ENCODE measurements around the gene TCL1B.

TCL1B gene

DNA sequence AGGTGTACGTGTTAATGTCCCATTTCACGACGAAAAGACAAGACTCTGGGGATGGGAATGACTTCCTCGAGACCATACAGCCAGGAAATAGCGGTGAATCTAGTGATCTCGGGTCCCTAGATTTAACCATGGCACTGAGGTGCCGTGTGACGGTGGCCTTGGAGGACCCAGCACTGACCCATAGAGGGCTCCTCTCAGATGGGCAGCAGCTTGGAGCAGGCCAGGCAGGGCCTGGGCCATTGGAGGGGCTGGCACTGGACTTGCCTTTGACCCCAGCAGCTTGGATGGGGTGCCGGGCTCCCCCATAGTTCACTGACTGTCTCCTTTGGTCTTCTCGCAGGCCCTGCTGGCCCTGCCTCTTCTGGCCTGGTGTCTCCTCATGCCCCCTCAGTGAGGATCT lies 5.4 kb downstream of the TCL1B start:
- H3K27ac ChIP-seq (ENCODE audit: low read length, poor library complexity, severe bottlenecking): no peak overlapping the region
- no peak overlapping the region for H3K18ac ChIP-seq (ENCODE audit: low read depth in 1 of 2, low read length in 2 of 2)
- H2BK120ac ChIP-seq (ENCODE audit: low read depth, low read length): no peak overlapping the region
- DNase-seq: no peak
- H3K4me2 ChIP-seq (ENCODE audit: low read length, poor library complexity, severe bottlenecking): no peak overlapping the region
- no peaks in the 10 kb centered on the region for H3K4me1 ChIP-seq (ENCODE audit: control insufficient read depth, insufficient read depth, low read depth, low read length)
- H2BK12ac ChIP-seq (ENCODE audit: low read length in 2 of 2): no peak overlapping the region
- H3K4me3 ChIP-seq (ENCODE audit: insufficient read depth in 1 of 2, low read depth in 1 of 2, low read length in 2 of 2): no peak overlapping the region
- 76% methylated on average over 10 of the region's 10 CpGs for WGBS
- no peaks in the 10 kb centered on the region for H3K9me3 ChIP-seq (ENCODE audit: control insufficient read depth, low read length)
- H3K23ac ChIP-seq (ENCODE audit: low read length in 2 of 2): no peak overlapping the region
- no peak overlapping the region for H3K4ac ChIP-seq (ENCODE audit: low read depth in 1 of 2, low read length in 2 of 2)
- H3K27me3 ChIP-seq (ENCODE audit: control insufficient read depth in 1 of 2, insufficient read depth in 1 of 2, low read length in 2 of 2): peaks cover 0 to 29% of the 10 kb centered on the region in 2 experiments
- no peak overlapping the region for H4K8ac ChIP-seq (ENCODE audit: low read length)
- H3K79me1 ChIP-seq (replicated peaks; ENCODE audit: low read length, poor library complexity, severe bottlenecking): no peaks in the 10 kb centered on the region
- H3K9ac ChIP-seq (ENCODE audit: low read length): no peak overlapping the region
- no peaks in the 10 kb centered on the region for H3K36me3 ChIP-seq (ENCODE audit: control insufficient read depth in 1 of 2, insufficient read depth in 2 of 2, low read depth in 1 of 2, low read length in 2 of 2)
- no peak overlapping the region for H2BK5ac ChIP-seq (ENCODE audit: low read depth, low read length, poor library complexity, severe bottlenecking)
- H2AFZ ChIP-seq (ENCODE audit: low read depth, low read length): no peak overlapping the region
- no peak overlapping the region for H3K14ac ChIP-seq (ENCODE audit: low read length in 2 of 2)
- H2BK15ac ChIP-seq (ENCODE audit: low read depth, poor library complexity, severe bottlenecking): no peak overlapping the region
- no peak overlapping the region for H2AK5ac ChIP-seq (ENCODE audit: low read length, severe bottlenecking)
- no peak overlapping the region for H4K91ac ChIP-seq (ENCODE audit: low read length)

DNA sequence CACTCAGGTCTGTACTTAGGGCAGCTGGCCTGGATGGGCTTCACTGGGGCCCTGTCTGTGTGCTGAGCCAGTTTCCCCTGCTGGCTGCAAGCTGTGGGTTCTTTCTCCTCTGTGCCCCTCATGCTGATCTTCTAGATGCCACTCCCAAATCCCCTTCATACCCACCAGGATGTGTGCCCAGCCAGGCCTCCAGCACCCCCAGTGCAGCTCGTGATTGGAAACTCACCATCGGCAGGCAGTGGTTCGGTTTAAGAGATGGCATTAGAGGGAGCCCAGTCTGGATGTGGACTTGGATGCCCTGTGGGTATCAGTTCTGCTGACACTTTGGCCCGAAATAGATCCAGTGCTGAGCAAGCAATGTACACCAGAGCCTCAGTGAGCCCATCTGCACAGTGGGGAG lies 5.9 kb downstream of the TCL1B start:
- Histone ChIP-seq H2BK12ac (ENCODE audit: low read length in 2 of 2) (no peak overlapping the region), H2AFZ (ENCODE audit: low read depth, low read length) (no peak overlapping the region), H3K79me1 (replicated peaks; ENCODE audit: low read length, poor library complexity, severe bottlenecking) (no peaks in the 10 kb centered on the region), H2BK5ac (ENCODE audit: low read depth, low read length, poor library complexity, severe bottlenecking) (no peak overlapping the region), H3K9ac (ENCODE audit: low read length) (no peak overlapping the region), H3K4me3 (ENCODE audit: insufficient read depth in 1 of 2, low read depth in 1 of 2, low read length in 2 of 2) (no peak overlapping the region), H4K91ac (ENCODE audit: low read length) (no peak overlapping the region), H3K23ac (ENCODE audit: low read length in 2 of 2) (no peak overlapping the region), H3K27me3 (ENCODE audit: control insufficient read depth in 1 of 2, insufficient read depth in 1 of 2, low read length in 2 of 2) (peaks cover 0 to 29% of the 10 kb centered on the region in 2 experiments), H3K27ac (ENCODE audit: low read length, poor library complexity, severe bottlenecking) (no peak overlapping the region), H2BK120ac (ENCODE audit: low read depth, low read length) (no peak overlapping the region), H3K9me3 (ENCODE audit: control insufficient read depth, low read length) (no peaks in the 10 kb centered on the region), H3K4ac (ENCODE audit: low read depth in 1 of 2, low read length in 2 of 2) (no peak overlapping the region), H3K4me2 (ENCODE audit: low read length, poor library complexity, severe bottlenecking) (no peak overlapping the region), H3K36me3 (ENCODE audit: control insufficient read depth in 1 of 2, insufficient read depth in 2 of 2, low read depth in 1 of 2, low read length in 2 of 2) (no peaks in the 10 kb centered on the region), H2AK5ac (ENCODE audit: low read length, severe bottlenecking) (no peak overlapping the region), H4K8ac (ENCODE audit: low read length) (no peak overlapping the region), H2BK15ac (ENCODE audit: low read depth, poor library complexity, severe bottlenecking) (no peak overlapping the region), H3K18ac (ENCODE audit: low read depth in 1 of 2, low read length in 2 of 2) (no peak overlapping the region), H3K4me1 (ENCODE audit: control insufficient read depth, insufficient read depth, low read depth, low read length) (no peaks in the 10 kb centered on the region), H3K14ac (ENCODE audit: low read length in 2 of 2) (no peak overlapping the region)
- WGBS: 80% methylated on average over 4 of the region's 4 CpGs
- no peak for DNase-seq

DNA sequence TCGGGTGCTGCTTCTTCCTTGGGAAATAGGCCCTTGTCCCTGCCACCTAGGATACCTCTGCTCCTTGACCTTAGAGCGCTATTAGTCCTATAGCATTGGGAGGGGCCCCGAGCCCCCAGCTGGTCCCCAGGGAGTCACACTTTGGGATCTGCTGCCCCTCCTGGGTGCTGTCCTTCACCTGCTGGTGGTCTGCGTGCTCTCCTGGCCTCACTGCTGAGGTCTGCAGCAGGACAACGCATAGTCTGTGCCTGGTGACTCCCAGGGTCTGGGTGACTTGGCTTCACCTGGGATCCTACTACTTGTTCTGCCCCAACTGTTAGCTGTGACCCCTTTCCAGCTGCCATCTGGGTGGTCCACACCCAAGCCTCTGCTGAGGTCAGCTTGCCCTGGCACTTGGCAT lies 8.8 kb downstream of the TCL1B start:
- no peaks in the 10 kb centered on the region for H3K4me1 ChIP-seq (ENCODE audit: control insufficient read depth, insufficient read depth, low read depth, low read length)
- H3K9me3 ChIP-seq (ENCODE audit: control insufficient read depth, low read length): no peaks in the 10 kb centered on the region
- no peak overlapping the region for H3K4me3 ChIP-seq (ENCODE audit: insufficient read depth in 1 of 2, low read depth in 1 of 2, low read length in 2 of 2)
- DNase-seq: no peak
- H3K27ac ChIP-seq (ENCODE audit: low read length, poor library complexity, severe bottlenecking): no peak overlapping the region
- no peak overlapping the region for H2AK5ac ChIP-seq (ENCODE audit: low read length, severe bottlenecking)
- no peaks in the 10 kb centered on the region for H3K79me1 ChIP-seq (replicated peaks; ENCODE audit: low read length, poor library complexity, severe bottlenecking)
- no peak overlapping the region for H3K18ac ChIP-seq (ENCODE audit: low read depth in 1 of 2, low read length in 2 of 2)
- H2BK12ac ChIP-seq (ENCODE audit: low read length in 2 of 2): no peak overlapping the region
- H3K4ac ChIP-seq (ENCODE audit: low read depth in 1 of 2, low read length in 2 of 2): no peak overlapping the region
- no peak overlapping the region for H2AFZ ChIP-seq (ENCODE audit: low read depth, low read length)
- H3K9ac ChIP-seq (ENCODE audit: low read length): no peak overlapping the region
- no peak overlapping the region for H4K8ac ChIP-seq (ENCODE audit: low read length)
- no peak overlapping the region for H3K14ac ChIP-seq (ENCODE audit: low read length in 2 of 2)
- H2BK15ac ChIP-seq (ENCODE audit: low read depth, poor library complexity, severe bottlenecking): no peak overlapping the region
- peaks cover 0 to 35% of the 10 kb centered on the region in 2 experiments for H3K27me3 ChIP-seq (ENCODE audit: control insufficient read depth in 1 of 2, insufficient read depth in 1 of 2, low read length in 2 of 2)
- 68% methylated on average over 5 of the region's 5 CpGs for whole genome bisulfite sequencing
- no peak overlapping the region for H3K4me2 ChIP-seq (ENCODE audit: low read length, poor library complexity, severe bottlenecking)
- H2BK5ac ChIP-seq (ENCODE audit: low read depth, low read length, poor library complexity, severe bottlenecking): no peak overlapping the region
- H3K36me3 ChIP-seq (ENCODE audit: control insufficient read depth in 1 of 2, insufficient read depth in 2 of 2, low read depth in 1 of 2, low read length in 2 of 2): no peaks in the 10 kb centered on the region
- H3K23ac ChIP-seq (ENCODE audit: low read length in 2 of 2): no peak overlapping the region
- no peak overlapping the region for H4K91ac ChIP-seq (ENCODE audit: low read length)
- H2BK120ac ChIP-seq (ENCODE audit: low read depth, low read length): no peak overlapping the region

DNA sequence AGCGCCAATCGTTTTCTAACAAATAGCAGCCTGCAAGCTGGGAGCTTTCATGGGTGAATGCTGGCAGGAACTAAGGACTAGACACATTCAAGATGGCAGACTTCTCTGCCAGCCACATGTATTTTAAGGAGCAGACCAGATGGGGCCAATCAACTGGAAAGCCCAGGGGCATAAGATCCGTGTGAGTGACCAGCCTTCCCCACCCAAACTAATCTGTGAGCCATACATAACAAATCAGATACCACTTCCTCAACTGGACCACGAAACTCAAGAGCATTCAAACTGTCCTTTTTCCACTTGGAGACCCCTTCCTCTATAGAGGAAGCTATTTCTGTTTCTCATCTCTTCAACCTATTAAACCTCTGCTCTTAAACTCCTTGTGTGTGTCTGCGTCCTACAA lies 9.7 kb downstream of the TCL1B start:
- no peak overlapping the region for H3K23ac ChIP-seq (ENCODE audit: low read length in 2 of 2)
- no peak overlapping the region for H2BK120ac ChIP-seq (ENCODE audit: low read depth, low read length)
- 79% methylated on average over 5 of the region's 5 CpGs for WGBS

More for the DNA sequence above, 9.7 kb downstream of the TCL1B start:
- no peak overlapping the region for H3K9ac ChIP-seq (ENCODE audit: low read length)
- H3K9me3 ChIP-seq (ENCODE audit: control insufficient read depth, low read length): no peaks in the 10 kb centered on the region
- no peak overlapping the region for H3K4me2 ChIP-seq (ENCODE audit: low read length, poor library complexity, severe bottlenecking)
- no peaks in the 10 kb centered on the region for H3K4me1 ChIP-seq (ENCODE audit: control insufficient read depth, insufficient read depth, low read depth, low read length)
- no peak overlapping the region for H3K27ac ChIP-seq (ENCODE audit: low read length, poor library complexity, severe bottlenecking)
- H3K4me3 ChIP-seq (ENCODE audit: insufficient read depth in 1 of 2, low read depth in 1 of 2, low read length in 2 of 2): no peak overlapping the region
- H2AFZ ChIP-seq (ENCODE audit: low read depth, low read length): no peak overlapping the region
- H3K14ac ChIP-seq (ENCODE audit: low read length in 2 of 2): no peak overlapping the region
- no peak overlapping the region for H2AK5ac ChIP-seq (ENCODE audit: low read length, severe bottlenecking)
- H3K36me3 ChIP-seq (ENCODE audit: control insufficient read depth in 1 of 2, insufficient read depth in 2 of 2, low read depth in 1 of 2, low read length in 2 of 2): no peaks in the 10 kb centered on the region
- DNase-seq: no peak
- no peaks in the 10 kb centered on the region for H3K79me1 ChIP-seq (replicated peaks; ENCODE audit: low read length, poor library complexity, severe bottlenecking)
- H4K8ac ChIP-seq (ENCODE audit: low read length): no peak overlapping the region
- H3K27me3 ChIP-seq (ENCODE audit: control insufficient read depth in 1 of 2, insufficient read depth in 1 of 2, low read length in 2 of 2): peaks cover 0 to 37% of the 10 kb centered on the region in 2 experiments
- no peak overlapping the region for H2BK5ac ChIP-seq (ENCODE audit: low read depth, low read length, poor library complexity, severe bottlenecking)
- no peak overlapping the region for H2BK12ac ChIP-seq (ENCODE audit: low read length in 2 of 2)
- H3K18ac ChIP-seq (ENCODE audit: low read depth in 1 of 2, low read length in 2 of 2): no peak overlapping the region
- no peak overlapping the region for H3K4ac ChIP-seq (ENCODE audit: low read depth in 1 of 2, low read length in 2 of 2)
- no peak overlapping the region for H4K91ac ChIP-seq (ENCODE audit: low read length)
- H2BK15ac ChIP-seq (ENCODE audit: low read depth, poor library complexity, severe bottlenecking): no peak overlapping the region
